ENCODE results near the gene CMSS1. TPM values are rescaled to one million over a fixed set of nuclear protein-coding genes. Genes with fewer than 3 reads are reported as not detected.
"Not testable (repeated sequence)": the region's sequence is repeated elsewhere in the genome, so short reads cannot be mapped to it uniquely, and the experiment has no call there.

The CMSS1 gene
- total RNA-seq, 4 donors from 2014 or later = 23.2 to 89.5 (median 67.6) TPM

- ATAC-seq = peak; percentile 90 to 92
- intact Hi-C loops (cut with DNase I; ENCODE audit: low total_unique reads) = loop anchor here (5.0 kb wide), 1 partner anchor 170 kb away; no protein-coding TSS in a partner anchor
Observed at GRCh38 chr3:100047455-100048141, 229.9 kb downstream of the CMSS1 start.

GRCh38 chr3:100048248-100048647, 230.6 kb downstream of the CMSS1 start:
- H3K9me3 ChIP-seq = no peaks in the 10 kb centered on the region
- H3K27ac ChIP-seq = peak overlapping the region; percentile 87 to 94 (median 88)
- in situ Hi-C loops (cut with MboI; ENCODE audit: low sequenced_read_pairs in 4 of 4) = no loop called here
- intact Hi-C loops (cut with DNase I; ENCODE audit: low total_unique reads) = loop anchor here (5.0 kb wide), 1 partner anchor 171 kb away; no protein-coding TSS in a partner anchor
- no peak for TF ChIP-seq CTCF (IDR thresholded peaks at IDR 0.05 in 4 of 5, conservative IDR thresholded peaks at IDR 0.05 in 1 of 5)
- no peak for TF ChIP-seq POLR2A (IDR thresholded peaks at IDR 0.05)
- peak; percentile 45 to 52 for ATAC-seq
- H3K27me3 ChIP-seq = no peaks in the 10 kb centered on the region
- no peaks in the 10 kb centered on the region for H3K36me3 ChIP-seq
- peaks cover 52 to 58% of the 10 kb centered on the region in 2 donors for H3K4me1 ChIP-seq
- DNase-seq = peak in 1 of 2 donors; percentile 27
- H3K4me3 ChIP-seq = peak overlapping the region in 3 of 4 donors; percentile 28 to 39 (median 37)

More at GRCh38 chr3:100047455-100048141, 229.9 kb downstream of the CMSS1 start:
- TF ChIP-seq POLR2A (IDR thresholded peaks at IDR 0.05) (peak in 1 of 2 donors; percentile 35), CTCF (IDR thresholded peaks at IDR 0.05 in 4 of 5, conservative IDR thresholded peaks at IDR 0.05 in 1 of 5) (no peak)
- H3K9me3 ChIP-seq = no peaks in the 10 kb centered on the region
- H3K4me3 ChIP-seq = peak overlapping the region; percentile 24 to 39 (median 32)
- in situ Hi-C loops (cut with MboI; ENCODE audit: low sequenced_read_pairs in 4 of 4) = no loop called here
- no peaks in the 10 kb centered on the region for H3K27me3 ChIP-seq
- no peaks in the 10 kb centered on the region for H3K36me3 ChIP-seq
- peaks cover 59 to 64% of the 10 kb centered on the region in 2 donors for H3K4me1 ChIP-seq
- DNase-seq = peak; percentile 35 to 40
- H3K27ac ChIP-seq = peak overlapping the region; percentile 87 to 94 (median 88)

DNA sequence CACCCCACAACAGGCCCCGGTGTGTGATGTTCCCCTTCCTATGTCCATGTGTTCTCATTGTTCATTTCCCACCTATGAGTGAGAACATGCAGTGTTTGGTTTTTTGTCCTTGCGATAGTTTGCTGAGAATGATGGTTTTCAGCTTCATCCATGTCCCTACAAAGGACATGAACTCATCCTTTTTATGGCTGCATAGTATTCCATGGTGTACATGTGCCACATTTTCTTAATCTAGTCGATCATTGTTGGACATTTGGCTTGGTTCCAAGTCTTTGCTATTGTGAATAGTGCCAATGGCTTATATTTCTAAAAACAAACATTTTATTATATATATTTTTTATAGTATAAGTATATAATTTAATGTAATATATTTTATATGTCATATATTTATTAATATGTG, 233.9 kb downstream of the CMSS1 start:
- H3K36me3 ChIP-seq; ATAC-seq; H3K27me3 ChIP-seq; intact Hi-C loops (cut with DNase I; ENCODE audit: low total_unique reads); H3K9me3 ChIP-seq; H3K4me3 ChIP-seq; H3K27ac ChIP-seq; DNase-seq: not testable (repeated sequence)
- peaks cover 31 to 37% of the 10 kb centered on the region in 2 donors for H3K4me1 ChIP-seq
- in situ Hi-C loops (cut with MboI; ENCODE audit: low sequenced_read_pairs in 4 of 4) = loop anchor here in 3 of 4 donors (25.0 kb wide), 1 partner anchor 214 kb away; no protein-coding TSS in a partner anchor

- DNase-seq (no peak), ATAC-seq (no peak)
- H3K36me3 ChIP-seq = no peaks in the 10 kb centered on the region
- H3K27ac ChIP-seq = peak overlapping the region in 2 of 4 donors; percentile 7 to 71
- H3K9me3 ChIP-seq = no peaks in the 10 kb centered on the region
- H3K4me3 ChIP-seq = no peak overlapping the region
- intact Hi-C loops (cut with DNase I; ENCODE audit: low total_unique reads) = no loop called here
- no peaks in the 10 kb centered on the region for H3K27me3 ChIP-seq
- TF ChIP-seq CTCF (IDR thresholded peaks at IDR 0.05 in 4 of 5, conservative IDR thresholded peaks at IDR 0.05 in 1 of 5) = no peak
- in situ Hi-C loops (cut with MboI; ENCODE audit: low sequenced_read_pairs in 4 of 4) = loop anchor here in 3 of 4 donors (25.0 kb wide), 1 partner anchor 217 kb away; no protein-coding TSS in a partner anchor
- H3K4me1 ChIP-seq = peaks cover 7 to 27% of the 10 kb centered on the region in 2 donors
Observed at GRCh38 chr3:100053951-100054620, 236.4 kb downstream of the CMSS1 start.
